NCI-H748 (cell line): ENCODE data around the gene MAPKAPK5.
"Not testable (repeated sequence)": the region's sequence is repeated elsewhere in the genome, so short reads cannot be mapped to it uniquely, and the experiment has no call there.

Source experiments
- DNase-seq: peaks from one replicate; lab custom pipeline; 2025; ENCODE audit not compliant: unreplicated experiment; lab: John Stamatoyannopoulos, UW

Gene MAPKAPK5, protein sequence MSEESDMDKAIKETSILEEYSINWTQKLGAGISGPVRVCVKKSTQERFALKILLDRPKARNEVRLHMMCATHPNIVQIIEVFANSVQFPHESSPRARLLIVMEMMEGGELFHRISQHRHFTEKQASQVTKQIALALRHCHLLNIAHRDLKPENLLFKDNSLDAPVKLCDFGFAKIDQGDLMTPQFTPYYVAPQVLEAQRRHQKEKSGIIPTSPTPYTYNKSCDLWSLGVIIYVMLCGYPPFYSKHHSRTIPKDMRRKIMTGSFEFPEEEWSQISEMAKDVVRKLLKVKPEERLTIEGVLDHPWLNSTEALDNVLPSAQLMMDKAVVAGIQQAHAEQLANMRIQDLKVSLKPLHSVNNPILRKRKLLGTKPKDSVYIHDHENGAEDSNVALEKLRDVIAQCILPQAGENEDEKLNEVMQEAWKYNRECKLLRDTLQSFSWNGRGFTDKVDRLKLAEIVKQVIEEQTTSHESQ

DNA sequence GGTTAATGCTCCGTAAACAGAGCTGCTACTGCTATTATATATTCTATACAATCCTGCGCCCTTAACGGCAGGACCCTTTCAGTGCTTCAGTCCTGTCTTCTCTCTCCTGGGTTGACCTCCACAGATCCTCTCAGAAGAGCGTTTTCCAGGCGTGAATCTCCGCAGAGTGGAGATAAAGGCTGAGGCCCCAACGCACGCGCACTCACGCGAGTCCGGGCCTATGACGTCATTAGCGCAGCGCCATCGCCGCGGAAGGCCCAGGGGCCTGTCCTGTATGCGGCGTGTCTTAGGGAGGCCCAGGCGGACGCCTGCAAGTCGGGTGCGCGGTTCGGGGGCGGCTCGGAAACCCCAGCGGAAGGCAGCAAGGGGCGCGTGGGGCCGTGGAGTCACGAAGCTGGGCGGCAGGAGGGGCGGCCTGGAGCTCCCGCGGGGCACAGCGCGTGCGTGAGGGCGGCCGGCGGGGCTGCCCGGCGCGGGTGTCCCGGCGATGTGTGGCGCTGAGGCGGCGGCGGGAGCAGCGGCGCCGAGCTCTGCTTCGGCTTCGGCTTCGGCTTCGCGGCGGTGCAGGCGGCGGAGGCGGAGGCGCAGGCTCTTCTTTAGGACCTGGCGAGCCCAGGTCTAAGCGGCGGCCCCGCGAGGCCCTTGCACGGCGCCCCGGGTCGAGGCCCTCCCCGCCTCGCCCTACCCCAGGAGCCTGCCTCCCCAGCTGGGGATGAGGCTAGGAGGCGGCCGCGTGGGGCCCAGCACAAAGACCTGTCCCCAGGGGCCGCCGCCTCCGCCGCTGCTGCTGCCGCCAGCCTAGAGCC, at the start of gene MAPKAPK5:
Gene MAPKAPK5 (plus strand): TSS at position 479 of the 806 bp plus-strand sequence. CDS start 506 bp downstream, outside the sequence.
- DNase-seq = peak; percentile 96

DNA sequence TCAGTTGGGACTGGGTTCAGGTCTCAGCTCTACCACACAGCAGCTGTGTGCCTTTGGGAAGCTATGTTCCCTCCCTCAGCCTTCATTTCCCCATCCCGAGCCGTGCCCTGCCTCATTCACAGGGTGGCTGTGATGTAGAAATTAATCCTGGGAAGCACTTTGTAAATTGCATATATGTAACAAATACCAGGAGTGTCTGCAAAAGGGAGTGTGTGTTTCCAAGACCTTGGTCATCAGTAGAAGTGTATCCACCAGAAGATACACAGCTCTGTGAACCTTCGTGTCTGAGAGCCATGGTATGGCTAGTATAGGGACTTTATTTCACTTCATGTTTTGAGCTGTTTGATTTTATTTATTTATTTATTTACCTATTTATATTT, 49.2 kb upstream of the MAPKAPK5 start:
- no peak for DNase-seq

DNA sequence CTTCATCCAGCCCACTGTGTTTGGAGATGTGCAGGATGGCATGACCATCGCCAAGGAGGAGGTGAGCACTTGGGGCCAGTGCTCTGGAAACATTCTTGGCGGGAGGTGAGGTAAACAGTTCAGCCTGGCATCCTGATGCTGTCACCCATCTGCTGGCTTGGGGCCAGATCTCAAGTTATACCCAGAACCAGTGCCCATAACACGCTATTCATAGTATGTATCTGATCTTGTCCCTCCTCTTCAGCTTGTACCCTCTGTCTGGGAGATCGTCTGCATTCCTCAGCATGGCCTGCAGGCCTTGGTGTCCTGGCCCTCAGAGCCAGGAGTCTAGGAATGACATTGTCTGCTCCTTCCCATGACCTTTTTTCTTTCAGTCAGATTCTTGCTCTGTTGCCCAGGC, 43.8 kb upstream of the MAPKAPK5 start:
- DNase-seq = no peak

DNA sequence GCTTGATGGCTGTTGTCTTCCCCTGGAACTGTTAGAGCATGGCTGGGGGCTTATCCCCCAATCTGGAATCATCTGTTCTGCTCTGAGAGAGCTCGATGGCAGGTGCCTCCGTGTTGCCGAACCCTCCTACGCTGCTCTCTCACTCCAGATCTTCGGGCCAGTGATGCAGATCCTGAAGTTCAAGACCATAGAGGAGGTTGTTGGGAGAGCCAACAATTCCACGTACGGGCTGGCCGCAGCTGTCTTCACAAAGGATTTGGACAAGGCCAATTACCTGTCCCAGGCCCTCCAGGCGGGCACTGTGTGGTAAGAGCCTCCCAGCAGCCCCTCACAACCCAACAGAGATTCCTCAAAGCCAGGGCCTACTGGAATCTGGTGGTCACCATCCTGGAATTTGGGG, 42.3 kb upstream of the MAPKAPK5 start:
- no peak for DNase-seq

DNA sequence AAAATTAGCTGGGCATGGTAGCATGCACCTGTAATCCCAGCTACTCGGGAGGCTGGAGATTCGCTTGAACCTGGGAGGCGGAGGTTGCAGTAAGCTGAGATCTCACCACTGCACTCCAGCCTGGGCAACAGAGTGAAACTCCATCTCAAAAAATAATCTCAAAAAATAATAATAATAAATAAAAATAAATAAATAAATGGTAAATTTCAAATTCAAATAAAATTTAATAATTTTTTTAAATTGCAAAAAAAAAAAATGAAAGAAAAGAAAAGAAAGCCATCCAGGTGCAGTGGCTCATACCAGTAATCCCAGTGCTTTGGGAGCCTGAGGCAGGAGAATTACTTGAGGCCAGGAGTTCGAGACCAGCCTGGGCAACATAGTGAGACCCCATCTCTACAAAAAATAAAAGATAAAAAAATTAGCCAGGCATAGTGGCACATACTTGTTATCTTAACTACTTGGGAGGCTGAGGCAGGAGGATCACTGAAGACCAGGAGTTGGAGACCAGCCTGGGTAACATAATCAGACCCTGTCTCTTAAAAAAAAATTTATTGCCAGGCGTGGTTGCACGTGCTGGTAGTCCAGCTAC, 38.9 kb upstream of the MAPKAPK5 start:
- DNase-seq = no peak

DNA sequence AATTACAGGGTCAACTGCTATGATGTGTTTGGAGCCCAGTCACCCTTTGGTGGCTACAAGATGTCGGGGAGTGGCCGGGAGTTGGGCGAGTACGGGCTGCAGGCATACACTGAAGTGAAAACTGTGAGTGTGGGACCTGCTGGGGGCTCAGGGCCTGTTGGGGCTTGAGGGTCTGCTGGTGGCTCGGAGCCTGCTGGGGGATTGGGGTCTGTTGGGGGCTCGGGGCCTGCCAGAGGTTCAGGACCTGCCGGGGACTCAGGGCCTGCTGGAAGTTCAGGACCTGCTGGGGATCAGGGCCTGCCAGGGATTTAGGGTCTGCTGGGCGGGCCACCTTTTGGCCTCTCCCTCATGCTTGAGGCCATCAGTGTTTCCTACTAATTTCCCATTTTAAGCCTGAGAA, 38.2 kb upstream of the MAPKAPK5 start:
- no peak for DNase-seq

DNA sequence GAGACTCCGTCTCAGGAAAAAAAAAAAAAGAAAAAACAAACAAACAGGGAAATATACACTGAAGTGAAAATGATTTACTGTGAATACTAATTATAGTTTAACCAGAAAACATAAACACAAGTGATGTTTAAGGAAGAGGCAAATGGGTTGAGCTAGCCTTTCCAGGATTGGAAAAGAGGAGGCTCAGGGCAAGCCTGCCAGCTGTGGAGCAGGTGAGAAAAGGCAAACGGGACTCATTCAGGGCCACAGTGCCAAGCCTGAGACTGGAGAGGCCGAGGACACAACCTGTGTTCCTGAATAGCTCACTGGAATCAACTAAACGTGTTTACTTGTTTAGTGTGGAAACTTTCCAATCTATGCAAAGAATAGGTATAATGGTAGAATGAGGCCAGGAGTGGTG, 35.7 kb upstream of the MAPKAPK5 start:
- DNase-seq = no peak

DNA sequence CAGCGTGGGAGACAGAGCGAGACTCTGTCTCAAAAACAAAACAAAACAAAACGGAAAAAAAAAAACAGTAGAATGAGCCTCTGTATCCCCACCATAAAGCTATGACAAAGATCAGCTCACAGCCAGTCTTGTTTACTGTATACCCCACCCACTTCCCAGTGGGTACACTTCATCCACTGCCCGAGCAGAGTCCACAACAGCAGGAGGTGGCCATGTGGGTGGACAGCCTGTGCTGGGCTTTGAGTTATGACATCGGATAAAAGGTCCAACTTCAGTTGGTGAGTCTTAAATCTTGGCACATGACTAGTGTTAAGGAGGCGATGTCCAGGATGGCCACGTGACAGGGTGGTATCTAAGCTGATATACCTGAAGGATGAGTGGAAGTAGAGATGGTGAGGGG, 34.8 kb upstream of the MAPKAPK5 start:
- no peak for DNase-seq

DNA sequence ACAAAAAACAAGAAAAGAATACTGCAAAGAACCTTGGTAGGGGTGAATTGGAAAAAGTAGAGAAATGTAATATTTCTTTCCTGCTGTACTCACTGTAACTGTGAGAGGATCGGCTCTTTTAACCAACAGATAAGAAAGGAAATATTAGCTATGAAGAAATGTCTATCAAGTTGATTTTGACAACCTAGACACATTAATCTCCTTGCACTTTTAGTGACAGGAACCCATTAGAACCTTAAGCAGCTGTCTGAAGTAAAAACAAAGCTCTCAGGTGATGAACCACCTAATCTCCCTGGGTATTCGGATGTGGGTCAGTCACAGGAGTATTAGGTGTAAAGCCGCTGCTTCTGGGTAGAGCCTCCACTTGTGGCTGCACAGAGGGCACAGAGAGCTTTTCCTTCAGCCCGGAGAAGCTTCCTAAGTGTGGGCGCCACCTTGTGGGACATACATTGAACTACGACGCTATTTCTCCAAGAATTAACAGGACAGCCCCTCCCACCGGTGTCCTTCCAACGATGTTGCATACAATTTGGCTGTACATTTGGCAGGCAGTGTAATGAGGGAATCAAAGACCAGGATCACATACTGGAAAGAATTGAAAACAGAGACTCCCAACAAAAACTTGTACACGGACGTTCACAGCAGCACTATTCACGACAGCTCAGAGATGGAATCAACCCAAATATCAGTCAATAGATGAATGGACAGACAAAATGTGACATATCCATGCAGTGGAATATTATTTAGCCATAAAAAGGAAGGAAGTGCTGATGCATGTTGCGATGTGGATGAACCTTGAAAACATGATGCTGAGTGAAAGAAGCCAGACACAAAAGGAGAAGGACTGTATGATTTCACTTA, 28.9 kb upstream of the MAPKAPK5 start:
- peak; percentile 85 for DNase-seq

DNA sequence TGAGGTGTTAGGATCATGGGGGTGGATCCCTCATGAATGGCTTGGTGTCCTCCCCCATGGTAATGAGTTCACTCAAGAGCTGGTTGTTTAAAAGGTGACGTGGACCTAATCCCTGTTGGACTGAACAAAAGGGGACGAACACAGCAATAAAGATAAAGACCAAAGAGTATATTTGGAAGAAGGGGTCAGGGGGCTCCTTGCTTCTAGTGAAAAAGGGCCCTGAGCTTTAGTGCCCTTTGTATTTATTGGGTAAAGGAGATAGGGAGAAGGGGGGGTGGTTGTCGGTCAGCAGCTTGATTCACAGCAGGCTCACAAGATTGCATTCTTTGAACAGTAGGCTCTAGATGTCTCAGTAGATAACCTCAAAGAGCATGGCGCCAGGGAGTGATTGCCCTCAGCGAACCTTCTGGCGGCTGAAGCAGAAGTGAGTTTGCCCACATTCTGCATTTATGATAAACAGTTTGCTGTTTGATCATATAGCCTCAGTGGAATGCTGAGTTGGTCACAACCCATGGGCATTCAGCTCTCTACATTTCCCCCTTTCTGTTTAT, 25.9 kb upstream of the MAPKAPK5 start:
- no peak for DNase-seq

DNA sequence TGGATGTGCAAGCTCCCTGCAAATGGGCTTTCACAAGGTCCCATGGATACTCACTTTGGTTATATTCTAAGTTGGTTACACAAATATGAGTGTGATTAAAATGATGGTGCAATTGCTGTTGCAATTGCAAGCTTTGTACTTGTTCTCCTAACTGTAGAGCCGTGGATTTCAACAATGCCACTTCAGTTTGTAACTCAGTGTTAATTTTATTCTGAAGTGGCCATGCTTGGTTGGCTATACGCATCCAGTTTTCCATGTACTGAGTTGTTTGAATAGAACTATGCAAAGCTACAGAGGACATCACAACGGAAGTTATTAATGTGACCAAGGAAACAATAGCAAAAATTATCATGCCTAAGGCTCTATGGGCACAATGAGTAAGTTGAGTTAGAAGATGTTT, 25.1 kb upstream of the MAPKAPK5 start:
- DNase-seq = peak; percentile 14

DNA sequence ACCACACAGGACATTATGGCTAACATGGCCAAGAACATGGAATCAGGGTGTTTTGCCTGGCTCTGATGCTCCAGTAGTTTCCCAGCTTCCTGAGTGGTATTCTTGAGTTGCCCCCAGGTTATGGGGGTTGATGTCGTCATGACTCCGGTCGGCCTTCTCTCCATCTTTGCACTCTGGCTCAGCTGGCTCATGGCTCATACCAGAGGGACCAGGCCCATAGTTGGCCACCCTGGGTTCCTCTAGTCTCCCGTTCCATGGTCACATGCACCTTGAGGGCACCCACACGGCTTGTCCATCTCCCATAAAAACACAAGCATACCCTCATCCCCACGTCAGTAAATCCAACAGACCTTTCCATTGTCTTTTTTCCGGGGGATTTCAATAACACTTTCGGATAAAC, 23.7 kb upstream of the MAPKAPK5 start:
- DNase-seq = no peak

DNA sequence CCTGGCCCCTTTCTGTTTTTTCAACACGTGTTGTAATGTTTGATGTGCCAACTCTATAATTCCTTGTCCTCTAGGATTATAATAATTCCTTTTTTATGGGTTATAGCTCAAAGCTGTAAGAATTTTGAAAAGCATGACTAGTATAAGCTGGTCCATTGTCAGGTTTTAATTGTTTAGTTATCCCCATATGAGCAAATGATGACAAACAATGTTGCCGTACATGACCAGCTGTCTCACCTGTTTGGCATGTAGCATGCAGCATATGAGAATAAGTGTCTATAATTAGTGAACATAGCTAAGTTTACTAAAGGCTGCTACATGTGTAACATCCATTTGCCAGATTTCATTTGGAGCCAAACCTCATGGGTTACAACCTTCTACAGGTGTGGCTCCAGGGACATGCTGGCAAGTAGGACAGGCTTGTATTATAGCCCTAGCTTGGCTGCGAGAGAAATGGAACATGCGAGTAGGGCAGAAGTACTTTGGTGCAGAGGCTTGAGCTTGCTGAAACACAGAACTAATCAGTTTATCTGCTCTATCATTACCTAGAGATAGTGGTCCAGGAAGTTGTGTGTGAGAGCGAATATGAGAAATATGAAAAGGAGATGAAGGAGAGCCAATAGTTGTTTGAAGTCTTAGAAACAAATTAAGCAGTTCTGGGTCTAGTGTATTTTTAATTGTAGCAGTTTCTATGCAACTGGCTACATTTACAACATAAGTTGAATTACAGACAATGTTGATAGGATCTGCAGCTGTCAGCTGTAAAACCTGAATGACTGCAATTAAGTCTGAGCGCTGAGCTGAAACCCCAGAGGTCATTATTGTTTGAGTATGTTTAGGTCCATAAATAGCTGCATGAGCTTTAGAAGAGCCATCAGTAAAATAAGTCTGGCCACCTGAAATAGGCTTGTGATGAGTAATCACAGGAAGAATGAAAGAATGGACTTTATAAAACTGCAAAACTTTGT, 22.6 kb upstream of the MAPKAPK5 start:
- peak; percentile 93 for DNase-seq

DNA sequence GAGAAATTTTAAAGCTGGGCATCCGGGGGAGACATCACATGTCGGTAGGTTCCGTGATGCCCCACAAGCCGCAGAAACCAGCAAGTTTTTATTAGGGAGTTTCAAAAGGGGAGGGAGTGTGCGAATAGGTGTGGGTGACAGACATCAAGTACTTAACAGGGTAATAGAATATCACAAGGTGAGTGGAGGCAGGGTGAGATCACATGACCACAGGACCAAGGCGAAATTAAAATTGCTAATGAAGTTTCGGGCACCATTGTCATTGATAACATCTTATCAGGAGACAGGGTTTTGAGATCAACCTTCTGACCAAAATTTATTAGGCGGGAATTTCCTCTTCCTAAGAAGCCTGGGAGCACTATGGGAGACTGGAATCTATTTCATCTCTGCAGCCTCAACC, 21.2 kb upstream of the MAPKAPK5 start:
- DNase-seq = not testable (repeated sequence)

DNA sequence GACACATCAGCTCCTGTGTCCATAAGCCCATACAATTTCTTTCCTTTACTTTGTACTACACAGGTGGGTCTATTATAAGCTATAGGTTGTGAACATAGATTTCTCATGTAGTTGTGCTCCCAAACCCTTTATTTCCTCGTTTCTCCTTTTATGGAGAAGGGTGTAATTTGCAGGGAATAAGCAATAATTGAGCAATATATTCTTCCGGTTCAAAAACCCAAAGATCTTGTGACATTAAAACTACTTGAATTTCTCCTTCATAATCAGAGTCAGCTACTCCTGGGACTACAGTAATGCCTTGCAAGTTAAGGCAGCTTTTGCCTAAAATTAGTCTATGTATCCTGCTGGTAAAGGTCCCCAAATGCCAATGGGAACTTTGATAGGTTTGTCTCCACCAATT, 19.1 kb upstream of the MAPKAPK5 start:
- no peak for DNase-seq

DNA sequence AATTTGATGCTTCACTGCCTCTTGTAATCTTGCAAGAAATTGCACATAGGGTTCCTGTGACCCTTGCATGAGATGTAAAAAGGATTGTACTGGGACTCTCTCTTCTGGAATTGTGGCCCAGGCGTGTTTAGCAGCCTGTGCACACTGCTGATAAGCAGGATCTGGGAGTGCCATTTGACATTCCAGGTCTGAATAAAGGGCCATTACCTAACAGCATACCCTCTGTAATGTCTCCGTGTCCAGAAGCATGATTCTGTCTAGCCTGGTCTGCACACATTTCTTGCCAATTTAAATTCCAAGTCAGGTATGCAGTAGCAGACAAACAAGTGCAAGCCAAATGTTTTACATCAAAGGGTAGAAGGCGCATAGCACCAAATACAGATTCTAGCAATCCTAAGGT, 18.1 kb upstream of the MAPKAPK5 start:
- DNase-seq = no peak

DNA sequence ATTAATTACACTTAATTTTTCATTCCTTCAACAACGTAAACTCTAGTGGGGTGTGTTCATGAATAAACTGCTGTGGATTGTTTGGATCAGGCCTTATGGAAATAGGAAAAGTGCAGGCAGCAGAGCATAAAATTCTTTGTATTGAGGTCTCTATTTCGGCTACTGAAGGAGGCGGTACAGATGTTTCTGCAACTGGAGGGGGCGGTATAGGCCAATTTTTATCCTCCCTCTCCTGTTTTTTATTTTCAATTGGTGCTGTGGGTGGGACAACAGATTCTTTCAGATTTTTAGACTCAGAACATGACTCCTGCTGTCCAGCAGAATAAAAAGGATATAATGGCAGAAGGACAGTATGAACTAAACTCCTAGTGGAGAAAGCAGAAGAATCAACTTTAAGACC, 17.7 kb upstream of the MAPKAPK5 start:
- DNase-seq = peak; percentile 9

DNA sequence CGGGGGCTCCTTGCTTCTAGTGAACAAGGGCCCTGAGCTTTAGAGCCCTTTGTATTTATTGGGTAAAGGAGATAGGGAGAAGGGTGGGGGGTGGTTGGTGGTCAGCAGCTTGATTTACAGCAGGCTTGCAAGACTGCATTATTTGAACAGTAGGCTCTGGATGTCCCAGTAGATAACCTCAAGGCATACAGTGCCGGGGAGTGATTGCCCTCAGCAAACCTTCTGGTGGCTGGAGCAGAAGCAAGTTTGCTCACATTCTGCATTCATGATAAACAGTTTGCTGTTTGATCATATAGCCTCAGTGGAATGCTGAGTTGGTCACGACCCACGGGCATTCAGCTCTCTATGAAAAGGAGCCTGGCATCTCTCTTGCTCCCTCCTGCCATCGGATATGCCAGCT, 16.5 kb upstream of the MAPKAPK5 start:
- no peak for DNase-seq

DNA sequence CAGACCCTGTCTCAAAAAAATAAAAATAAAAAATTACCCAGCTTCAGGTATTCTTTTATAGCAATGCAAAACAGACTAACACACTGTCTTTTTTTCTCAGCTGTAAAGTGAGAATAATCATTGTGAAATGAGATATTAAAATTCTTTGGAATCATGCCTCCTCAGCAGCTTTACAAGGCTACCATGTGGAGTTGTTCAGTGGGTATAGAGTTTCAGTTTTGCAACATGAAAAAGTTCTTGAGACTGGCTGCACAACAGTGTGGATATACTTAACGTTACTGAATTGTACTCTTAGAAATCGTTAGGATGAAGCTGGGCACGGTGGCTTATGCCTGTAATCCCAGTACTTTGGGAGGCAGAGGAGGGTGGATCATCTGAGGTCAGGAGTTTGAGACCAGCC, 15.7 kb upstream of the MAPKAPK5 start:
- DNase-seq = no peak
